Adrenal gland (tissue), 5 donors: Measurements from ENCODE around the gene MATK.

Source experiments
- CTCF ChIP-seq, 6 experiments: fragments of 450-650 bp in 4 of 6; fragments of 200-600 bp in 2 of 6; sonication (generic) in 1 of 6; IDR thresholded peaks; 1 replicate in 5 of 6; 2 replicates in 1 of 6; pipeline versions ENCODE4 v1.5.1 to v1.8.0; 2016 to 2021; ENCODE audit warnings: antibody characterized with exemption in 6 of 6, mild to moderate bottlenecking in 2 of 6, moderate library complexity in 1 of 6
- POLR2A ChIP-seq, 2 donors: fragments of 450-650 bp; IDR thresholded peaks; one replicate each; pipeline ENCODE4 v1.6.1; 2017; ENCODE audit warnings: antibody characterized with exemption in 2 of 2, mild to moderate bottlenecking in 2 of 2, moderate library complexity in 1 of 2
- donor health status: DM: no; HTN: no; CAD: no.

GRCh38 chr19:3775374-3775711 is 10.8 kb downstream of the MATK start:
- TF ChIP-seq CTCF (IDR thresholded peaks at IDR 0.05) (no peak), POLR2A (IDR thresholded peaks at IDR 0.05) (no peak)
